Measurements from ENCODE around the gene GNS.

DNA sequence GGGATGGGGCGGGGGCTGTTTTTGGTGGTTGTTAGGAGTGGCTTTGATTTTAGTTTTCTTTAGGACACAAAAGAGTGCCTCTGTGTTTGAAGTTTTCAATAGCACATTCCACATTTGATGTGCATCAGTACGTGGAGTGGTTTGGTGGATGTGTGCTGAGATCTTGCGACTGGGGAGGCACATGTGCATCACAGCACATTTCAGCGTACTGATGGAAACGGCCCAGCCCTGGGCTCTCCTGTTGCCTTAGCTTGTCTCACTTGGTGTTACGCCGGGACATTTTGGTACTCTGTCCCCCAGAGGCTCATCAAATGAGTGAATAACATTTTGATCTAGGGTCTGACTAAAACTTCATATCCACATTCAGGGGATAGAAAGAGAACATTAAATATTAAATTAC is 70.5 kb downstream of the GNS start:
- TF ChIP-seq, protein P1, sequence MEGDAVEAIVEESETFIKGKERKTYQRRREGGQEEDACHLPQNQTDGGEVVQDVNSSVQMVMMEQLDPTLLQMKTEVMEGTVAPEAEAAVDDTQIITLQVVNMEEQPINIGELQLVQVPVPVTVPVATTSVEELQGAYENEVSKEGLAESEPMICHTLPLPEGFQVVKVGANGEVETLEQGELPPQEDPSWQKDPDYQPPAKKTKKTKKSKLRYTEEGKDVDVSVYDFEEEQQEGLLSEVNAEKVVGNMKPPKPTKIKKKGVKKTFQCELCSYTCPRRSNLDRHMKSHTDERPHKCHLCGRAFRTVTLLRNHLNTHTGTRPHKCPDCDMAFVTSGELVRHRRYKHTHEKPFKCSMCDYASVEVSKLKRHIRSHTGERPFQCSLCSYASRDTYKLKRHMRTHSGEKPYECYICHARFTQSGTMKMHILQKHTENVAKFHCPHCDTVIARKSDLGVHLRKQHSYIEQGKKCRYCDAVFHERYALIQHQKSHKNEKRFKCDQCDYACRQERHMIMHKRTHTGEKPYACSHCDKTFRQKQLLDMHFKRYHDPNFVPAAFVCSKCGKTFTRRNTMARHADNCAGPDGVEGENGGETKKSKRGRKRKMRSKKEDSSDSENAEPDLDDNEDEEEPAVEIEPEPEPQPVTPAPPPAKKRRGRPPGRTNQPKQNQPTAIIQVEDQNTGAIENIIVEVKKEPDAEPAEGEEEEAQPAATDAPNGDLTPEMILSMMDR (IDR thresholded peaks at IDR 0.05), result no peak
- no peak for TF ChIP-seq POLR2A (IDR thresholded peaks at IDR 0.05)

All from esophagus squamous epithelium (tissue), 4 donors.